Trophoblast cell (in vitro differentiated cells and primary cell): ENCODE measurements around the gene CDA.

ENCODE experiments used
- DNase-seq, 2 donors: peaks; one replicate each; pipeline ENCODE4 v3.0.0-alpha.2; 2016
- H2AFZ ChIP-seq: 2 replicates; pipeline ENCODE4 v1.6.1; 2013; ENCODE audit warnings: low read length, moderate library complexity, mild to moderate bottlenecking; ENCODE audit not compliant: insufficient read depth, poor library complexity
- H2AK5ac ChIP-seq: 2 replicates; pipeline ENCODE4 v1.6.1; 2013; ENCODE audit warnings: mild to moderate bottlenecking, low read length
- H2BK120ac ChIP-seq: 2 replicates; pipeline ENCODE4 v1.6.1; 2013; ENCODE audit warnings: low read length, mild to moderate bottlenecking, moderate library complexity; ENCODE audit not compliant: insufficient read depth, poor library complexity
- H2BK12ac ChIP-seq: 2 replicates; pipeline ENCODE4 v1.6.1; 2013; ENCODE audit warnings: mild to moderate bottlenecking, low read length, moderate library complexity
- H2BK5ac ChIP-seq: 2 replicates; pipeline ENCODE4 v1.6.1; 2013; ENCODE audit warnings: low read length, low read depth, moderate library complexity, mild to moderate bottlenecking; ENCODE audit not compliant: poor library complexity
- H3K14ac ChIP-seq: 2 replicates; pipeline ENCODE4 v1.6.1; 2013; ENCODE audit warnings: mild to moderate bottlenecking, low read length
- H3K18ac ChIP-seq: 2 replicates; pipeline ENCODE4 v1.6.1; 2013; ENCODE audit warnings: mild to moderate bottlenecking, low read length
- H3K23ac ChIP-seq: 2 replicates; pipeline ENCODE4 v1.6.1; 2013; ENCODE audit warnings: low read length
- H3K27ac ChIP-seq: 2 replicates; pipeline ENCODE4 v1.5.1; 2013; ENCODE audit warnings: low read depth, mild to moderate bottlenecking, inconsistent platforms, low read length, moderate library complexity
- H3K27me3 ChIP-seq: 2 replicates; pipeline ENCODE4 v1.6.1; 2013; ENCODE audit warnings: inconsistent platforms, mild to moderate bottlenecking, low read length, moderate library complexity; ENCODE audit not compliant: insufficient read depth
- H3K36me3 ChIP-seq, 2 experiments: 1 replicate in 1 of 2; 2 replicates in 1 of 2; pipeline ENCODE4 v1.6.1; 2013; ENCODE audit warnings: low read length in 2 of 2, mild to moderate bottlenecking in 2 of 2, moderate library complexity in 1 of 2; ENCODE audit not compliant: insufficient read depth in 2 of 2, control insufficient read depth in 1 of 2
- H3K4ac ChIP-seq: 2 replicates; pipeline ENCODE4 v1.6.1; 2013; ENCODE audit warnings: low read depth, mild to moderate bottlenecking, low read length, moderate library complexity
- H3K4me1 ChIP-seq, 2 experiments: 1 replicate in 1 of 2; 2 replicates in 1 of 2; pipeline ENCODE4 v1.6.1; 2013; ENCODE audit warnings: low read length in 2 of 2, mild to moderate bottlenecking in 2 of 2, moderate library complexity in 1 of 2; ENCODE audit not compliant: insufficient read depth in 2 of 2, control insufficient read depth in 1 of 2
- H3K4me2 ChIP-seq: 2 replicates; pipeline ENCODE4 v1.6.1; 2013; ENCODE audit warnings: inconsistent platforms, mild to moderate bottlenecking, low read length, moderate library complexity
- H3K4me3 ChIP-seq: 2 replicates; pipeline ENCODE4 v1.5.1; 2013; ENCODE audit warnings: mild to moderate bottlenecking, low read depth, low read length, inconsistent platforms
- H3K79me1 ChIP-seq: one replicate; pipeline ENCODE4 v1.6.1; 2013; ENCODE audit warnings: low read length
- H3K79me2 ChIP-seq: 2 replicates; pipeline ENCODE4 v1.6.1; 2013; ENCODE audit warnings: low read length, mild to moderate bottlenecking; ENCODE audit not compliant: control insufficient read depth, insufficient read depth, poor library complexity
- H3K9ac ChIP-seq: 2 replicates; pipeline ENCODE4 v1.6.1; 2013; ENCODE audit warnings: mild to moderate bottlenecking, low read length
- H3K9me3 ChIP-seq: 2 replicates; pipeline ENCODE4 v1.6.1; 2013; ENCODE audit warnings: low read depth, mild to moderate bottlenecking, control low read depth, inconsistent platforms, low read length; ENCODE audit not compliant: insufficient read depth
- H4K12ac ChIP-seq: 2 replicates; pipeline ENCODE4 v1.6.1; 2013; ENCODE audit warnings: low read depth, mild to moderate bottlenecking, low read length, moderate library complexity
- H4K8ac ChIP-seq: 2 replicates; pipeline ENCODE4 v1.6.1; 2013; ENCODE audit warnings: low read depth, mild to moderate bottlenecking, low read length, moderate library complexity
- H4K91ac ChIP-seq: one replicate; pipeline ENCODE4 v1.6.1; 2013; ENCODE audit warnings: low read depth, mild to moderate bottlenecking, low read length, moderate library complexity
- WGBS: extraction: QIAGEN DNeasy Blood & Tissue Kit; methylation state at CpG from one replicate; pipeline ENCODE4 v1.1.7; 2013; ENCODE audit warnings: missing lambda C conversion rate; ENCODE audit not compliant: insufficient read length, insufficient coverage; ENCODE audit errors: extremely low coverage; 5-methylcytosine and 5-hydroxymethylcytosine counted together

CDA gene

DNA sequence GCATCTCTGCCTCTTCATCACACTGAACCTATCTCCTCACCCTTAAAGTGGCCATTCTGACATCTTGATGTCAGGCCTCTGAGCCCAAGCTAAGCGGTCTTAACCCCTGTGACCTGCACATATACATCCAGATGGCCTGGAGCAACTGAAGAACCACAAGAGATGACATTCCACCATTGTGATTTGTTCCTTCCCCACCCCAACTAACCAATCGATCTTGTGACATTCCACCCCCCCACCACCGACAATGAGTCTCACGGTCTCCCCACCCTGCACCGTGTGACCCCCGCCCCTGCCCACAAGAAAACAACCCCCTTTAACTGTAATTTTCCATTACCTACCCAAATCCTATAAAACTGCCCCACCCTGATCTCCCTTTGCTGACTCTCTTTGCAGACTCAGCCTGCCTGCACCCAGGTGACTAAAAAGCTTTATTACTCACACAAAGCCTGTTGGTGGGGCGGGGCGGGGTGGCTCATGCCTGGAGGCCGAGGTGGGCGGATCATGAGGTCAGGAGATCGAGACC lies 23.4 kb downstream of the CDA start:
- Histone ChIP-seq H4K12ac (no peak overlapping the region), H3K4me2 (no peak overlapping the region), H3K4ac (no peak overlapping the region), H3K4me1 (peaks cover 10 to 11% of the 10 kb centered on the region in 2 experiments), H2AFZ (no peak overlapping the region), H3K23ac (no peak overlapping the region), H3K36me3 (no peaks in the 10 kb centered on the region), H3K18ac (no peak overlapping the region), H2BK12ac (no peak overlapping the region), H2BK5ac (no peak overlapping the region), H2BK120ac (no peak overlapping the region), H3K9me3 (no peaks in the 10 kb centered on the region), H2AK5ac (no peak overlapping the region), H3K79me1 (peaks cover 2% of the 10 kb centered on the region), H4K91ac (no peak overlapping the region), H4K8ac (no peak overlapping the region), H3K4me3 (no peak overlapping the region), H3K79me2 (no peaks in the 10 kb centered on the region), H3K9ac (no peak overlapping the region), H3K27ac (no peak overlapping the region), H3K14ac (no peak overlapping the region), H3K27me3 (no peaks in the 10 kb centered on the region)
- peak; percentile 74 to 78 for DNase-seq
- WGBS, result no CpG with 5 or more reads among the region's 11 CpGs

GRCh38 chr1:20614131-20614579 lies 25.3 kb downstream of the CDA start:
- no peak overlapping the region for H3K9ac ChIP-seq
- no peaks in the 10 kb centered on the region for H3K9me3 ChIP-seq
- H2BK120ac ChIP-seq, result no peak overlapping the region
- peak overlapping the region; percentile 28 for H3K27ac ChIP-seq
- no peak overlapping the region for H4K91ac ChIP-seq
- H3K27me3 ChIP-seq, result no peaks in the 10 kb centered on the region
- peaks cover 10 to 11% of the 10 kb centered on the region in 2 experiments for H3K4me1 ChIP-seq
- no peak overlapping the region for H2AK5ac ChIP-seq
- no peaks in the 10 kb centered on the region for H3K79me2 ChIP-seq
- H3K4me2 ChIP-seq, result no peak overlapping the region
- no peak overlapping the region for H3K4ac ChIP-seq
- H3K4me3 ChIP-seq, result no peak overlapping the region
- H2AFZ ChIP-seq, result no peak overlapping the region
- H4K8ac ChIP-seq, result no peak overlapping the region
- peaks cover 2% of the 10 kb centered on the region for H3K79me1 ChIP-seq
- no peak overlapping the region for H4K12ac ChIP-seq
- H2BK12ac ChIP-seq, result no peak overlapping the region
- no peaks in the 10 kb centered on the region for H3K36me3 ChIP-seq
- no peak for DNase-seq
- no peak overlapping the region for H2BK5ac ChIP-seq
- no peak overlapping the region for H3K23ac ChIP-seq
- H3K14ac ChIP-seq, result no peak overlapping the region
- no CpG with 5 or more reads among the region's 3 CpGs for WGBS
- no peak overlapping the region for H3K18ac ChIP-seq

DNA sequence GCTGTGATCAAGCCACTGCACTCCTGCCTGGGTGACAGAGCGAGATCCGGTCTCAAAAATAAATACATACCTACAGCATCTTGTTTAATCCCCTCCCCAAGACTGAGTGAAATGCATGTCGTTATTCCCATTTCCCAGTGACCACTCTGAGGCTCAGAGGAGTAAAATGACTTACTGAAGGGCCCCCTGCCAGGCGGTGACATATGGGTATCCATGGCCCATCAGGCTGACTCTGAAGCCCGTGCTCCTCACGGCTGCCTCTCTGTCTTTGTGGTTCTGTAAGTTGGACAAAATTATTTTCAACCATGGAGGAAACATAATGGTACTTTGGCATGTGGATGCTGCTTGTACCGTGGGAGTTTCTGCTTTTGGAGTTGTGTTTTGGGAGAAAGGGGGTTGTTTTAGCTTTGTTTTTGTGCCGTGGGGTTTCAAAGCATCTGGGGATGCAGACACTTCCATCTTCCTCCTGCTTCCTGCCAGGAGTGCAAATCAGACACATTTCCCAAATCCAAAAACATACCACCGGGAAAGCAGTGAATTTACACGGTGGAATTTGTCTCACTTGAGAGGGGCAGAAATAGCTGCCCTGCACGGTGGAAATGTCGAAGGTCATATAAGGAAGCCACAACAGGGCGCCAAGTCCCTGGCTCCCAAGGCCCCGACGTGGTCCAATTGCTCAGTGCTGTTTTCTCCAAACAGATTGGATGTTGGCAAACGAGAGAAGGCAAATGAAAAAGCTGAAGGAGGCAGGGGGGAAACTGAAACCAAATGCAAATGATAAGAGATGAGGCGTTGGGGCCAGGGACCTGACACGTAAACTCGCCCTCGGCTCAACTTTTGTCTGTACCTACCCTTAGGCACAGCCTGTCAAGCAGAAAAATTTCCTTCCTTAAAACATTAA lies 27.3 kb downstream of the CDA start:
- WGBS, result no CpG with 5 or more reads among the region's 20 CpGs

DNA sequence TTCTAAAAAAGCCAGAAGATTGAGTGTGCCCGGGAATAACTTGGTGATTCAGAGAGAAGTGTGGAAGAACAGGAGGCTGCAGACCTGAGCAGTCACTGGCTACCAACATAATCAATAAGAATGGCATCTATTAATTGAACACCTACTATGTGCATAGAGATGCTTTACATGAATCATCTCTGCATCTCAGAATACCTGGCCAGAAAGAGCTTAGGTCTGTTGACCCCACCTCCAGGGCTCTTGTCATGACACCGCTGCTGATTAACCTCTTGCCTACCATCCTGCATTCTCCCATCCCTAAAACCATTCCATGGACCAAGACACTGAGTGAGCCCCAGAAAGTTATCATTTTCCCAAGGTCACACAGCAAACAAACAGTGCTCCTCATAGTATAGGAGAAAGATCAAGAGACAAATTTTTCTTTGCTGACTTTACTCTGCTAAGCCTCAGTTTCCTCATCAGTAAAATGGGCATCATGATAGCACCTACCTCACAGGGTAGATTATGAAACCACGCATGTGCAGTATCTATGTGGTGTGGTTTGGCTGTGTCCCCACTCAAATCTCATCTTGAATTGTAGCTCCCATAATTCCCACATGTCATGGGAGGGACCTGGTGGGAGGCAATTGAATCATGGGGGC lies 28.1 kb downstream of the CDA start:
- no peak overlapping the region for H4K91ac ChIP-seq
- no peak overlapping the region for H2AK5ac ChIP-seq
- H3K18ac ChIP-seq, result no peak overlapping the region
- H4K12ac ChIP-seq, result no peak overlapping the region
- no peak overlapping the region for H2BK5ac ChIP-seq
- no peak overlapping the region for H3K23ac ChIP-seq
- no peak overlapping the region for H3K14ac ChIP-seq
- H2BK120ac ChIP-seq, result no peak overlapping the region
- H3K36me3 ChIP-seq, result no peaks in the 10 kb centered on the region
- H3K79me1 ChIP-seq, result peaks cover 2% of the 10 kb centered on the region
- no peak overlapping the region for H2AFZ ChIP-seq
- no peak overlapping the region for H3K9ac ChIP-seq
- no peak for DNase-seq
- H4K8ac ChIP-seq, result no peak overlapping the region
- no peaks in the 10 kb centered on the region for H3K9me3 ChIP-seq
- no peak overlapping the region for H2BK12ac ChIP-seq
- no CpG with 5 or more reads among the region's 3 CpGs for WGBS
- H3K4me1 ChIP-seq, result peaks cover 10 to 11% of the 10 kb centered on the region in 2 experiments
- H3K79me2 ChIP-seq, result no peaks in the 10 kb centered on the region
- no peak overlapping the region for H3K4me2 ChIP-seq
- no peak overlapping the region for H3K27ac ChIP-seq
- H3K27me3 ChIP-seq, result no peaks in the 10 kb centered on the region
- H3K4me3 ChIP-seq, result no peak overlapping the region
- no peak overlapping the region for H3K4ac ChIP-seq

More for the DNA sequence above, 27.3 kb downstream of the CDA start:
- H2BK120ac ChIP-seq, result no peak overlapping the region
- no peak overlapping the region for H3K14ac ChIP-seq
- H3K4me2 ChIP-seq, result no peak overlapping the region
- H3K9me3 ChIP-seq, result no peaks in the 10 kb centered on the region
- H3K23ac ChIP-seq, result no peak overlapping the region
- no peak overlapping the region for H3K27ac ChIP-seq
- H3K4me1 ChIP-seq, result peaks cover 10 to 11% of the 10 kb centered on the region in 2 experiments
- no peak overlapping the region for H4K8ac ChIP-seq
- H2BK5ac ChIP-seq, result no peak overlapping the region
- H3K4me3 ChIP-seq, result no peak overlapping the region
- no peak overlapping the region for H4K91ac ChIP-seq
- no peak overlapping the region for H3K4ac ChIP-seq
- no peak overlapping the region for H4K12ac ChIP-seq
- H2AK5ac ChIP-seq, result no peak overlapping the region
- DNase-seq, result peak; percentile 43 to 72
- H2AFZ ChIP-seq, result no peak overlapping the region
- no peaks in the 10 kb centered on the region for H3K79me2 ChIP-seq
- peaks cover 2% of the 10 kb centered on the region for H3K79me1 ChIP-seq
- H3K27me3 ChIP-seq, result no peaks in the 10 kb centered on the region
- H3K9ac ChIP-seq, result no peak overlapping the region
- no peak overlapping the region for H2BK12ac ChIP-seq
- no peak overlapping the region for H3K18ac ChIP-seq
- H3K36me3 ChIP-seq, result no peaks in the 10 kb centered on the region
